ENCODE measurements around the gene TIMM17A.
"Not testable (repeated sequence)": the region's sequence is repeated elsewhere in the genome, so short reads cannot be mapped to it uniquely, and the experiment has no call there.

The TIMM17A gene

GRCh38 chr1:201937624-201938213 lies 17.6 kb upstream of the TIMM17A start:
- Histone ChIP-seq H2BK15ac (replicated peaks; ENCODE audit: low read depth) (no peak overlapping the region), H3K18ac (ENCODE audit: low read length) (no peak overlapping the region)
- no peak for DNase-seq

GRCh38 chr1:201938440-201939035 lies 16.8 kb upstream of the TIMM17A start:
- Histone ChIP-seq H3K4me3 (ENCODE audit: low read length) (no peak overlapping the region), H3K27me3 (ENCODE audit: insufficient read depth, low read length, poor library complexity) (no peaks in the 10 kb centered on the region), H2BK5ac (ENCODE audit: low read length) (no peak overlapping the region), H3K56ac (ENCODE audit: low read length) (no peak overlapping the region), H4K5ac (ENCODE audit: low read length) (no peak overlapping the region), H3K4me1 (ENCODE audit: control insufficient read depth, low read depth, low read length) (peaks cover 4% of the 10 kb centered on the region), H3K79me2 (ENCODE audit: control insufficient read depth, insufficient read depth, low read length) (no peaks in the 10 kb centered on the region), H3K9ac (ENCODE audit: low read length) (no peak overlapping the region), H3K23ac (ENCODE audit: low read length) (no peak overlapping the region), H3K4ac (ENCODE audit: low read depth, low read length) (no peak overlapping the region), H2AK5ac (ENCODE audit: low read length) (no peak overlapping the region), H3K79me1 (ENCODE audit: low read length) (no peaks in the 10 kb centered on the region), H2BK120ac (ENCODE audit: low read depth, low read length) (no peak overlapping the region), H3K27ac (ENCODE audit: low read depth, low read length) (no peak overlapping the region), H2BK15ac (replicated peaks; ENCODE audit: low read depth) (no peak overlapping the region), H3K4me2 (ENCODE audit: low read length) (no peak overlapping the region), H3K36me3 (ENCODE audit: control insufficient read depth, insufficient read depth, low read length) (no peaks in the 10 kb centered on the region), H4K8ac (ENCODE audit: low read depth, low read length) (no peak overlapping the region), H3K18ac (ENCODE audit: low read length) (no peak overlapping the region)
- no peak for DNase-seq
- no CpG with 5 or more reads among the region's 4 CpGs for WGBS (ENCODE audit: extremely low coverage, insufficient coverage, low lambda C conversion rate)

More at GRCh38 chr1:201937624-201938213, 17.6 kb upstream of the TIMM17A start:
- no peaks in the 10 kb centered on the region for H3K36me3 ChIP-seq (ENCODE audit: control insufficient read depth, insufficient read depth, low read length)
- H2BK120ac ChIP-seq (ENCODE audit: low read depth, low read length) = no peak overlapping the region
- H3K4me3 ChIP-seq (ENCODE audit: low read length) = no peak overlapping the region
- H3K79me2 ChIP-seq (ENCODE audit: control insufficient read depth, insufficient read depth, low read length) = no peaks in the 10 kb centered on the region
- 100% methylated on average over 1 of the region's 5 CpGs for WGBS (ENCODE audit: extremely low coverage, insufficient coverage, low lambda C conversion rate)
- no peak overlapping the region for H3K4me2 ChIP-seq (ENCODE audit: low read length)
- no peak overlapping the region for H2AK5ac ChIP-seq (ENCODE audit: low read length)
- no peaks in the 10 kb centered on the region for H3K79me1 ChIP-seq (ENCODE audit: low read length)
- no peak overlapping the region for H3K56ac ChIP-seq (ENCODE audit: low read length)
- no peak overlapping the region for H4K8ac ChIP-seq (ENCODE audit: low read depth, low read length)
- H3K23ac ChIP-seq (ENCODE audit: low read length) = no peak overlapping the region
- no peak overlapping the region for H2BK5ac ChIP-seq (ENCODE audit: low read length)
- no peak overlapping the region for H3K9ac ChIP-seq (ENCODE audit: low read length)
- no peak overlapping the region for H3K4ac ChIP-seq (ENCODE audit: low read depth, low read length)
- H3K27me3 ChIP-seq (ENCODE audit: insufficient read depth, low read length, poor library complexity) = no peaks in the 10 kb centered on the region
- peaks cover 4% of the 10 kb centered on the region for H3K4me1 ChIP-seq (ENCODE audit: control insufficient read depth, low read depth, low read length)
- no peak overlapping the region for H4K5ac ChIP-seq (ENCODE audit: low read length)
- no peak overlapping the region for H3K27ac ChIP-seq (ENCODE audit: low read depth, low read length)

DNA sequence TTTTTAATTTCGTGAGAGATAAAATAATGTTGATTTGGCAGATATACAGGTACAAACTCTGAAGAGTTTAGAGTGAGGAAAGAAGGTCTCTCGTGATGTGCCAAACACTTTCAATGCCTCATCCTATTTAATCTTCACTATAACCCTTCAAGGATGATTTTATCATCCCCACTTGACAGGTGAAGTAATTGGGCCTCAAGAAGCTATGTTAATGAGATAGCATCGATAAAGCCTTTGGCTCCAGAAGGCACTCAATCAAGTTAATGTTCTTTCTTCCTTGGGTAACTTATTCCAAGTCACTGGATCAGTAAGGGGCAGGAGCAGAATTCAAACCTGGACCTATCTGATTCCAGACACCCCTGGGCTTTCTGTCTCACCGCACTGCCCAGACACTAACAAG lies 16.2 kb upstream of the TIMM17A start:
- WGBS (ENCODE audit: extremely low coverage, insufficient coverage, low lambda C conversion rate) = no CpG with 5 or more reads among the region's 4 CpGs
- H2BK15ac ChIP-seq (replicated peaks; ENCODE audit: low read depth) = no peak overlapping the region
- peaks cover 4% of the 10 kb centered on the region for H3K4me1 ChIP-seq (ENCODE audit: control insufficient read depth, low read depth, low read length)
- no peak overlapping the region for H3K18ac ChIP-seq (ENCODE audit: low read length)
- no peaks in the 10 kb centered on the region for H3K79me2 ChIP-seq (ENCODE audit: control insufficient read depth, insufficient read depth, low read length)
- no peak overlapping the region for H3K4me2 ChIP-seq (ENCODE audit: low read length)
- H4K8ac ChIP-seq (ENCODE audit: low read depth, low read length) = no peak overlapping the region
- no peak overlapping the region for H3K4me3 ChIP-seq (ENCODE audit: low read length)
- no peak overlapping the region for H4K5ac ChIP-seq (ENCODE audit: low read length)
- H2BK5ac ChIP-seq (ENCODE audit: low read length) = no peak overlapping the region
- no peaks in the 10 kb centered on the region for H3K27me3 ChIP-seq (ENCODE audit: insufficient read depth, low read length, poor library complexity)
- DNase-seq = no peak
- H3K23ac ChIP-seq (ENCODE audit: low read length) = no peak overlapping the region
- no peak overlapping the region for H3K56ac ChIP-seq (ENCODE audit: low read length)
- H2AK5ac ChIP-seq (ENCODE audit: low read length) = no peak overlapping the region
- H3K4ac ChIP-seq (ENCODE audit: low read depth, low read length) = no peak overlapping the region
- H3K36me3 ChIP-seq (ENCODE audit: control insufficient read depth, insufficient read depth, low read length) = no peaks in the 10 kb centered on the region
- H3K9ac ChIP-seq (ENCODE audit: low read length) = no peak overlapping the region
- H3K79me1 ChIP-seq (ENCODE audit: low read length) = no peaks in the 10 kb centered on the region
- H2BK120ac ChIP-seq (ENCODE audit: low read depth, low read length) = no peak overlapping the region
- no peak overlapping the region for H3K27ac ChIP-seq (ENCODE audit: low read depth, low read length)

- H3K18ac ChIP-seq (ENCODE audit: low read length) = no peak overlapping the region
- no CpG with 5 or more reads among the region's 5 CpGs for WGBS (ENCODE audit: extremely low coverage, insufficient coverage, low lambda C conversion rate)
- no peaks in the 10 kb centered on the region for H3K79me2 ChIP-seq (ENCODE audit: control insufficient read depth, insufficient read depth, low read length)
- H4K5ac ChIP-seq (ENCODE audit: low read length) = no peak overlapping the region
- no peaks in the 10 kb centered on the region for H3K79me1 ChIP-seq (ENCODE audit: low read length)
- H3K4me3 ChIP-seq (ENCODE audit: low read length) = no peak overlapping the region
- no peak overlapping the region for H3K9ac ChIP-seq (ENCODE audit: low read length)
- H2BK5ac ChIP-seq (ENCODE audit: low read length) = no peak overlapping the region
- H3K4me2 ChIP-seq (ENCODE audit: low read length) = no peak overlapping the region
- H2BK15ac ChIP-seq (replicated peaks; ENCODE audit: low read depth) = no peak overlapping the region
- H3K4ac ChIP-seq (ENCODE audit: low read depth, low read length) = no peak overlapping the region
- no peak overlapping the region for H4K8ac ChIP-seq (ENCODE audit: low read depth, low read length)
- no peak overlapping the region for H3K27ac ChIP-seq (ENCODE audit: low read depth, low read length)
- no peak overlapping the region for H3K56ac ChIP-seq (ENCODE audit: low read length)
- no peak overlapping the region for H2BK120ac ChIP-seq (ENCODE audit: low read depth, low read length)
- no peak overlapping the region for H2AK5ac ChIP-seq (ENCODE audit: low read length)
- peaks cover 4% of the 10 kb centered on the region for H3K4me1 ChIP-seq (ENCODE audit: control insufficient read depth, low read depth, low read length)
- no peak overlapping the region for H3K23ac ChIP-seq (ENCODE audit: low read length)
- DNase-seq = no peak
- no peaks in the 10 kb centered on the region for H3K36me3 ChIP-seq (ENCODE audit: control insufficient read depth, insufficient read depth, low read length)
- no peaks in the 10 kb centered on the region for H3K27me3 ChIP-seq (ENCODE audit: insufficient read depth, low read length, poor library complexity)
Measured at GRCh38 chr1:201939574-201939973, 15.7 kb upstream of the TIMM17A start.

- no CpG with 5 or more reads among the region's 10 CpGs for WGBS (ENCODE audit: extremely low coverage, insufficient coverage, low lambda C conversion rate)
- not testable (repeated sequence) for H3K4ac ChIP-seq (ENCODE audit: low read depth, low read length); H2BK5ac ChIP-seq (ENCODE audit: low read length); H3K23ac ChIP-seq (ENCODE audit: low read length); H2BK15ac ChIP-seq (replicated peaks; ENCODE audit: low read depth); H3K27me3 ChIP-seq (ENCODE audit: insufficient read depth, low read length, poor library complexity); H3K79me2 ChIP-seq (ENCODE audit: control insufficient read depth, insufficient read depth, low read length); DNase-seq; H4K8ac ChIP-seq (ENCODE audit: low read depth, low read length); H3K56ac ChIP-seq (ENCODE audit: low read length); H3K9ac ChIP-seq (ENCODE audit: low read length); H3K36me3 ChIP-seq (ENCODE audit: control insufficient read depth, insufficient read depth, low read length); H3K4me3 ChIP-seq (ENCODE audit: low read length); H3K79me1 ChIP-seq (ENCODE audit: low read length); H3K4me1 ChIP-seq (ENCODE audit: control insufficient read depth, low read depth, low read length); H3K27ac ChIP-seq (ENCODE audit: low read depth, low read length); H2AK5ac ChIP-seq (ENCODE audit: low read length); H3K18ac ChIP-seq (ENCODE audit: low read length); H4K5ac ChIP-seq (ENCODE audit: low read length); H3K4me2 ChIP-seq (ENCODE audit: low read length); H2BK120ac ChIP-seq (ENCODE audit: low read depth, low read length)
Measured at GRCh38 chr1:201940316-201940715, 15.0 kb upstream of the TIMM17A start.
